ENCODE measurements around the gene NUP93.

GRCh38 chr16:56755038-56755437 is 25.1 kb downstream of the NUP93 start:
- no peak for TF ChIP-seq CTCF (IDR thresholded peaks at IDR 0.05 in 8 of 11, conservative IDR thresholded peaks at IDR 0.05 in 3 of 11)
- no peak for TF ChIP-seq POLR2A (IDR thresholded peaks at IDR 0.05)

Measured in spleen (tissue), 7 donors.